Stimulated activated CD4-positive, alpha-beta T cell treated with anti-CD3 and anti-CD28 coated beads, TNF-alpha, amount 100 ng/mL, for 4 hours (primary cell): Measurements from ENCODE around the gene ATG3.
"Not testable (repeated sequence)": the region's sequence is repeated elsewhere in the genome, so short reads cannot be mapped to it uniquely, and the experiment has no call there.

Source experiments
- DNase-seq, 3 experiments: peaks; one replicate each; pipeline ENCODE4 v3.0.0-alpha.2; 2020; ENCODE audit warnings: low read depth in 3 of 3

Gene ATG3

GRCh38 chr3:112498914-112499711 lies 62.6 kb downstream of the ATG3 start, which contains the start of gene BTLA:
Gene BTLA, minus strand, starts transcription at chr3:112499472. Its CDS starts 114 bp downstream, at chr3:112499358.
- DNase-seq = no peak

GRCh38 chr3:112497897-112498548 lies 63.7 kb downstream of the ATG3 start:
- no peak for DNase-seq

- DNase-seq = no peak
Measured at GRCh38 chr3:112496366-112497067, 65.2 kb downstream of the ATG3 start.

- not testable (repeated sequence) for DNase-seq
Measured at GRCh38 chr3:112494448-112494767, 67.4 kb downstream of the ATG3 start.

GRCh38 chr3:112492124-112492523 lies 69.6 kb downstream of the ATG3 start:
- DNase-seq = no peak

GRCh38 chr3:112491373-112491772 lies 70.4 kb downstream of the ATG3 start:
- DNase-seq = no peak

- DNase-seq = no peak
Measured at GRCh38 chr3:112489674-112490479, 71.9 kb downstream of the ATG3 start.

GRCh38 chr3:112486811-112487505 lies 74.8 kb downstream of the ATG3 start:
- DNase-seq = no peak

GRCh38 chr3:112484352-112484751 lies 77.4 kb downstream of the ATG3 start:
- no peak for DNase-seq

GRCh38 chr3:112482675-112483074 lies 79.1 kb downstream of the ATG3 start:
- no peak for DNase-seq
